Fibroblast of the aortic adventitia (primary cell): Measurements from ENCODE around the gene CHL1. TPM values are rescaled to one million over a fixed set of nuclear protein-coding genes. Genes with fewer than 3 reads are reported as not detected.

Source experiments
- DNase-seq: peaks from one replicate; pipeline ENCODE4 v3.0.0-alpha.2; 2010; ENCODE audit warnings: low read depth
- H3K4me3 ChIP-seq: 2 replicates; pipeline ENCODE4 v1.5.1; 2011; ENCODE audit warnings: low read depth, mild to moderate bottlenecking, control low read depth, low read length, moderate library complexity
- CTCF ChIP-seq: IDR thresholded peaks from 2 replicates; pipeline ENCODE4 v1.5.1; 2011; ENCODE audit warnings: mild to moderate bottlenecking, low read length, control low read depth, inconsistent platforms; ENCODE audit not compliant: insufficient read depth
- total RNA-seq: library from RNA; depleted of rRNA; stranded (reverse); fragments of >200 nt; gene quantifications from 2 replicates; pipeline ENCODE4 v1.2.3, GENCODE V29; 2012; ENCODE audit warnings: low replicate concordance

CHL1 gene
- total RNA-seq, 1 donor, result 0.63 TPM

GRCh38 chr3:318903-319302 is 122.3 kb downstream of the CHL1 start:
- TF ChIP-seq CTCF, result no peak
- DNase-seq, result no peak
- no peak overlapping the region for H3K4me3 ChIP-seq

GRCh38 chr3:324423-324822 is 127.9 kb downstream of the CHL1 start:
- TF ChIP-seq CTCF, result no peak
- no peak overlapping the region for H3K4me3 ChIP-seq
- DNase-seq, result no peak

GRCh38 chr3:325495-325894 is 128.9 kb downstream of the CHL1 start:
- no peak for TF ChIP-seq CTCF
- H3K4me3 ChIP-seq, result no peak overlapping the region
- DNase-seq, result no peak

- no peak overlapping the region for H3K4me3 ChIP-seq
- DNase-seq, result no peak
- TF ChIP-seq CTCF, result no peak
These were observed 134.0 kb downstream of the CHL1 start for GRCh38 chr3:330494-331115.

GRCh38 chr3:331881-332280 is 135.3 kb downstream of the CHL1 start:
- no peak for TF ChIP-seq CTCF
- DNase-seq, result no peak
- H3K4me3 ChIP-seq, result no peak overlapping the region

GRCh38 chr3:332701-333100 is 136.1 kb downstream of the CHL1 start:
- no peak for TF ChIP-seq CTCF

GRCh38 chr3:335240-335639 is 138.7 kb downstream of the CHL1 start:
- DNase-seq, result no peak
- no peak for TF ChIP-seq CTCF
- no peak overlapping the region for H3K4me3 ChIP-seq

More at GRCh38 chr3:332701-333100, 136.1 kb downstream of the CHL1 start:
- DNase-seq, result no peak
- no peak overlapping the region for H3K4me3 ChIP-seq
